CD4-positive, alpha-beta T cell treated with Interleukin-4 for 1 hour (primary cell): ENCODE data around the gene TMEM127.

ENCODE experiments used
- DNase-seq, 2 donors: peaks; one replicate each; pipeline ENCODE4 v3.0.0-alpha.2; 2020 to 2022

The TMEM127 gene

GRCh38 chr2:96203130-96204028, 62.4 kb downstream of the TMEM127 start:
- peak in 1 of 2 donors; percentile 30 for DNase-seq

- no peak for DNase-seq
Measured at GRCh38 chr2:96202152-96202854, 63.5 kb downstream of the TMEM127 start.

GRCh38 chr2:96201338-96201737, 64.5 kb downstream of the TMEM127 start:
- no peak for DNase-seq

- no peak for DNase-seq
Measured at GRCh38 chr2:96198921-96199320, 66.9 kb downstream of the TMEM127 start.
